HG03575 (cell line): Measurements from ENCODE around the gene LRMDA.
"Not testable (repeated sequence)": the region's sequence is repeated elsewhere in the genome, so short reads cannot be mapped to it uniquely, and the experiment has no call there.

Experiments used
- ATAC-seq: cut with Tn5 transposase; IDR thresholded peaks from one replicate; pipeline ENCODE4 v1.9.1; 2021; ENCODE audit not compliant: unreplicated experiment, insufficient number of reproducible peaks, low FRiP score; ENCODE audit errors: extremely low read depth

The LRMDA gene

DNA sequence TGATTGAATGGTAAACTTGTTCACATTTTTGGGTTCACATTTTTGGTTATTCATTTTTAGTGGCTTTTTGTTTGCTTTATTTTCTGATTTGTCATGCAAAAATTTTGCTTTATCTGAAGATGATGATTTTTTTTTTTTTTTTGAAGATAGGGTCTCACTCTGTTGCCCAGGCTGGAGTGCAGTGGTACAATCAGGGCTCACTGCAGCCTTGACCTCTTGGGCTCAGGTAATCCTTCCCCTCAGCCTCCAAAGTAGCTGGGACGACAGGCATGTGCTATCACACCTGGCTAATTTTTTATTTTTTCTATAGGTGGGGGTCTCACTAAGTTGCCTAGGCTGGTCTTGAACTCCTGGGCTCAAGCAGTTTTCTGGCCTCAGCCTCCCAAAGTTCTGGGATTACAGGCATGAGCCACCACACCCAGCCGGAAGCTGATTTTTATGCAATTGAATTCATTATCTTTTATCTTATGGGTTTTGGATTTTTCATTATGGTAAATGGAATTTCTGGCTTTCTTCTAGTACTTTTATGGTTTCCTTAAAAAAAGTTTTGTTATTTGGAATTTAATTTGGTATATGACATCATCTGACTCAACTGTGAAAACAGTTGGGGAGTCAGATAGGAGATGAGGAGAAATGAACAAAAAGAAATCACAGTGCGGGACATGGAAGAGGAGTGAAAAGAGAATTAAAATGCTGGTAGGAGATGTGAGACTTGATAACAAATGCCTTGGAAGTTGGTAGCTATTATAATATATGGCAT is 158.7 kb downstream of the LRMDA start:
- ATAC-seq = no peak

- ATAC-seq = no peak
Observed at GRCh38 chr10:75592151-75592787, 160.8 kb downstream of the LRMDA start.

DNA sequence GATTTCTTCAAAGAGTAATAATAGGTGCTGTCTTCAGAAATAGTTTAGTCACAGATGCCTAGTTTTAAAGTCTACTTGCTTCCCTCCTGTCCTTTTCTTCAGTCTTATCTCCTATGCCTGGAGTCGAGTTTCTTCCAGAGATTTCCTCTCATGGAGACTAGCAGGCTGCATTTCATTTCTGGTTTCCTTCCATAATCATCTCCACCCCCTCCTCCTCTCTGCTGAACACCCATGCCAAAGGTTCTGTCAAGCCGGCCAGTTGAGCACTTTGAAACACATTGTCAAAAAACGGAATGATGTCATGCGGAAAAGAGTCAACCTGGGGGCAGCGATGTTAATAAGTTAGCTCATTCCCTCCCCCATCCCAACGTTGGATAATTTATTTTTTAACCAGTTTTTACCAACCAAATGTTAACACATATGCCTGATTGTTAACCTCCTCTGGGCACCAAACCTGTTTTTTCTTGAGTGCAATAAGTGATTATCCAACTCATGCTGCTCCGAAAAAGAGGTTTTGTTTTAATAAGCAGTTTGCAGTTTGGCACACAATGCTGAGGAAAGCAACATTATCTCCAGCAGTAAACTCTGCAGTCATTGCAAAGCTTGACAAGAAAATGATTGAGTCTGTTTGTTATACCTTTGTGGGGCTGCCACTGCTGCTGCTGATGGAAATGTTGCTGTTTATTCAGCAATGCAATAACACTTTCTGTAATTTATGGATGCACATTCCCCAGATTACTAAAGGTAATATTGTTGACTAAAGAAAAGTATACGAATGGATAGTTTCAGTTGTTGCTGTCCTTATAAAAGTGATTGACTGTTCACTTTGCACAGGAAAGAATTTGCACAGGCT is 161.6 kb downstream of the LRMDA start:
- no peak for ATAC-seq

GRCh38 chr10:75593692-75594556 is 162.5 kb downstream of the LRMDA start:
- ATAC-seq = no peak

- no peak for ATAC-seq
Observed at GRCh38 chr10:75596930-75597620, 165.7 kb downstream of the LRMDA start.

GRCh38 chr10:75597773-75598440 is 166.5 kb downstream of the LRMDA start:
- no peak for ATAC-seq

DNA sequence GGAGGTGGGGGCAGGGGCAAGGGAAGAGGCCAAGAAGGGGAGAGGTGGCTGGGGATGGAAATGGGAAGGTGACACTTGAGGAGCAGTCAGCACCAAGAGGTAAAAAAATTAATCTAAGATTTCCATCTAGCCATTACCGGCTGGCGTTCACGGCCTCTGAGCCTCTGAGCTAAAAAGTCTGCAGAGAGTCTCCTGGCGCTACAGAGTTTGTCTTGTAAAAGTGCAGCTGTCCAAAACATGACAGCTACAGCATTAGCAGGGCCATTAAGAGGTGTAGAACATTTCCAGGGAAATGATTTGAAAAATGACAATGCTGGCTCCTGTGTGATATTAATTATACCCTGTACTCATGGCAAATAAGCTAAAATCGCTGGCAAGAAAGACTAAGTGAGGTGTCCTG is 167.6 kb downstream of the LRMDA start:
- ATAC-seq = no peak

GRCh38 chr10:75599875-75600648 is 168.6 kb downstream of the LRMDA start:
- no peak for ATAC-seq

DNA sequence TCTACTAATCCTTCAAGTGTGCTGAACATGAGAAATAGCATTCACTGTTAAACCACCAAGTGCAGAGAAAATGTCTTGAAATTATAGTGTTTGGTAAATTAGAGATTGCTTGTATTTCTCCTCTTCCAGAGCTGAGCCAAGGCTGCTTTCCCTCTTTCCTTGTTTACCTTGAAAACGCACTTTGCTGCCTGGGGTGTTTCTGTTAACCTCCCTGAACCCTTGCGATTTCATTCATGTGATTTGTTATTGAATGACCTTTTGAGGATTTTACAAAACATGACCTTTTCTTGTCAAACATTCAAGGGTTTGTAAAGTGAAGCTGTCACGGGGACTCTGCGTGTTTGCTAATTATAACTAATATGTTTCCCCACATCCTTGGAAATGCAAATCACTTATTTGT is 169.4 kb downstream of the LRMDA start:
- no peak for ATAC-seq

- ATAC-seq = no peak
Observed at GRCh38 chr10:75602341-75602740, 170.9 kb downstream of the LRMDA start.

DNA sequence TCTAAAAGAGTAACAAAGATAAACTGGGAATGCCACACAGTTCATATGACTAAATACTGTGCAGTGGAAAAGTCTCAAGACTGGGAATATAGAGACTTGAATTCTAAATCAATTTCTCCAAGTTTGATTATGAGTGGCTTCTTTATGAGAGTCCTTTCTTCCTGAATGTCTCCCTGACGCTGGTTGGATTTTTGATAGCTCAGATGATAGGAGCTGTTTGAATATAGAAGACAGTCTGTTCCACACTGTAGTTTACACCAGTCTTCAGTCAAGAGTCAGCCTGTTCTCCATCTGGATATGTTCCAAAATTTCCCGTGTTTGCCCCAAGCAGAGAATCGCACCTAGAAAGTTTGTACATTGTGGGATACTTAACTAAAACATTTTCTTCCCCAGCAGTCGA is 173.7 kb downstream of the LRMDA start:
- ATAC-seq = no peak

DNA sequence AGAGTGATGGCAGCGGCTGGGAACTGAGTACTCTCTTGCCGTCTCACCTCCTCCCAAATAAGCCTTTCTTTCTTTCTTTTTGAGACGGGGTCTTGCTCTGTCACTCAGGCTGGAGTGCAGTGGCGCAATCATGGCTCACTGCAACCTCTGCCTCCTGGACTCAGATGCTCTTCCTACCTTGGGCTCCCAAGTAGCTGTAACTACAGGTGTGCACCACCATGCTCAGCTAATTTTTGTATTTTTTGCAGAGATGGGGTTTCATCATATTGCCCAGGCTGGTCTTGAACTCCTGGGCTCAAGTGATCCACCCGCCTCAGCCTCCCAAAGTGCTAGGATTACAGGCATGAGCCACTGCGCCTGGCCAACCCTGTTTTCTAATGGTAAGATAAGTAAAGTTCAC is 174.4 kb downstream of the LRMDA start:
- ATAC-seq = not testable (repeated sequence)

DNA sequence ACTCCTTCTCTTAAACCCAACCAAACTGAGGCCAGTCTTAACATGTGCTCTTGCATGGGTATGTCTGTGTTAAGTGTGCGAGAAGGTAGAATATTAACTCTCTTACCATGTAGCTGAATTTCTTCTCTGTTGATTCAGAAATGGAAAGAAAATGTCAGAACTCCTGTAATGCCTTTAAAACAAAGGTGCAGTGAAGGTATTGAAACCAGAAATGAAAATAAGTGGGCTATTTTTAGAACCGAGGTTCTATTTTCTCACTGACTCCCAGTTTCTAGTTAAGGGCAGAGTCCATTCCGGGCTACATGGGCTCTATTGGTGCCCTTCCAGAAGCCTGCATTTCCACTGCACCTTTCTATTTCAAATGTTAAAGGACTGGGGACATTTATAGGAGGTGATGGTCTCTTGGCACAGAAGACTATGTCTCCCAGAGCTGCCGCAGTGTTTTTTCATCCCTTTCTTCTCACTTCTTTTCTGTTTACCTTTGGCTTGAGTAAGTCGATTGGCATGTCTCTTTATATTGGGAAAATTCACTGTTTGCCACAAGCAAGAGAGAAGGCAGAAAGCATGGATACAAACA is 174.9 kb downstream of the LRMDA start:
- ATAC-seq = no peak

GRCh38 chr10:75607576-75607975 is 176.2 kb downstream of the LRMDA start:
- ATAC-seq = no peak

DNA sequence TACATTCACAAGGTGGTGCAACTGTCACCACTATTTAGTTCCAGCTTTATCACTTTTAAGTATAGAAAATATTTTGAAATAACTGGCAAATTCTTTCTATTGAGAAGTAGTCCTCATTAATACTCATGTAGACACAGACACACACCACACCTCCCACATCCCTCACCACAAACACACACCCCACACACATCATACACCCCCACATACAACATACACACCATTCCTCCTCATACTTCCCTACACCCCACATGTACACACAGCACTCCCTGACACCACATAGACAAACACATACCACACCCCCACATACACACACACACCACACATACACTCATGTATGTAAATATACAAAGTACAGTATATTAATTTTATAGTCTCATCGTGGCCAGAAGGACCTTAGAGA is 178.8 kb downstream of the LRMDA start:
- no peak for ATAC-seq

GRCh38 chr10:75611172-75611992 is 180.0 kb downstream of the LRMDA start:
- no peak for ATAC-seq
